K562 (cell line): Measurements from ENCODE around the gene C1orf21. TPM values are rescaled to one million over a fixed set of nuclear protein-coding genes. Genes with fewer than 3 reads are reported as not detected.

Experiments
- ATAC-seq: fragments of 200-7000 bp; cut with Tn5 transposase; 3 replicates; pipeline ENCODE4 v1.9.1; 2020; ENCODE audit warnings: moderate library complexity
- BruUV-seq: library from RNA; stranded (reverse); fragments of 400-500 nt; replicated peaks from 2 replicates; lab custom pipeline; 2021; lab: Mats Ljungman, UMichigan
- CTCF ChIA-PET: fragments of 300-600 bp; formaldehyde crosslinking; extraction: SDS; loops from one replicate; lab custom pipeline; 2021; ENCODE audit warnings: low intra/inter-chr PET ratio; lab: Yijun Ruan, JAX
- POLR2A ChIA-PET: fragments of 300-600, 350-650 bp; sonication (Branson Sonifier 250); formaldehyde crosslinking; extraction: SDS; loops from one replicate; lab custom pipeline; 2021; ENCODE audit warnings: antibody characterized with exemption, inconsistent platforms; lab: Yijun Ruan, JAX
- DNase-seq, 4 experiments: peaks; one replicate each; pipeline versions ENCODE4 v3.0.0 to v3.0.0-alpha.2; 2011 to 2018; ENCODE audit warnings: low spot score in 3 of 4, mixed read lengths in 3 of 4; ENCODE audit errors: extremely low read depth in 1 of 4
- FAIRE-seq: peaks from 2 replicates; lab custom pipeline; 2011; peaks lifted over from hg19 to GRCh38; lab: Jason Lieb, UNC
- H2AFZ ChIP-seq: 2 replicates; pipeline ENCODE4 v1.6.0; 2011; ENCODE audit warnings: low read depth, low read length, control low read depth, inconsistent platforms
- H3K27ac ChIP-seq: fragments of 200-600 bp; 3 replicates; pipeline ENCODE4 v1.8.0; 2011; ENCODE audit warnings: low read depth, mild to moderate bottlenecking, control low read depth, inconsistent platforms, low read length, moderate library complexity, mixed read lengths; ENCODE audit errors: extremely low read depth
- H3K27me3 ChIP-seq, 2 experiments: fragments of 300-600 bp in 1 of 2; 2 replicates in 1 of 2; 3 replicates in 1 of 2; pipeline versions ENCODE4 v1.6.0 to v1.8.0; 2011; ENCODE audit warnings: inconsistent platforms in 2 of 2, low read length in 2 of 2, mild to moderate bottlenecking in 1 of 2, mixed read lengths in 1 of 2, moderate library complexity in 1 of 2; ENCODE audit not compliant: control insufficient read depth in 2 of 2, insufficient read depth in 2 of 2
- H3K36me3 ChIP-seq: fragments of 300-600 bp; 3 replicates; pipeline ENCODE4 v1.8.0; 2011; ENCODE audit warnings: mild to moderate bottlenecking, low read length, inconsistent platforms; ENCODE audit not compliant: control insufficient read depth, insufficient read depth
- H3K4me1 ChIP-seq, 2 experiments: fragments of 200-600 bp in 1 of 2; replicated peaks in 1 of 2; 2 replicates in 1 of 2; 3 replicates in 1 of 2; pipeline versions ENCODE4 v1.5.1 to v1.8.0; 2011; ENCODE audit warnings: inconsistent platforms in 2 of 2, low read length in 2 of 2, mild to moderate bottlenecking in 1 of 2, mixed read lengths in 1 of 2, moderate library complexity in 1 of 2; ENCODE audit not compliant: control insufficient read depth in 2 of 2, insufficient read depth in 2 of 2
- H3K4me2 ChIP-seq: 2 replicates; pipeline ENCODE4 v1.6.1; 2011; ENCODE audit warnings: low read length, control low read depth, inconsistent platforms, mixed read lengths; ENCODE audit not compliant: insufficient read depth
- H3K4me3 ChIP-seq: fragments of 200-600 bp; sonication (generic), shearing (Covaris generic); 2 replicates; pipeline ENCODE4 v1.5.1; 2016; ENCODE audit warnings: control low read depth, inconsistent platforms
- H3K79me2 ChIP-seq: fragments of 200-600 bp; 3 replicates; pipeline ENCODE4 v1.8.0; 2011; ENCODE audit warnings: low read length, inconsistent platforms; ENCODE audit not compliant: control insufficient read depth, insufficient read depth
- H3K9ac ChIP-seq, 2 experiments: 2 replicates each; pipeline versions ENCODE4 v1.6.0 to v1.6.1; 2011; ENCODE audit warnings: low read depth in 2 of 2, low read length in 2 of 2, control low read depth in 1 of 2, inconsistent platforms in 1 of 2, mild to moderate bottlenecking in 1 of 2, mixed read lengths in 1 of 2; ENCODE audit not compliant: insufficient read depth in 1 of 2
- H3K9me1 ChIP-seq: one replicate; pipeline ENCODE4 v1.6.0; 2011; ENCODE audit warnings: inconsistent platforms, mild to moderate bottlenecking, low read length, moderate library complexity; ENCODE audit not compliant: control insufficient read depth, insufficient read depth
- H3K9me3 ChIP-seq: replicated peaks from 2 replicates; pipeline ENCODE4 v1.5.1; 2011; ENCODE audit warnings: low read depth, low read length, inconsistent platforms; ENCODE audit not compliant: control insufficient read depth, insufficient read depth
- H4K20me1 ChIP-seq: replicated peaks from 2 replicates; pipeline ENCODE4 v1.6.1; 2011; ENCODE audit warnings: low read length, inconsistent platforms, mixed read lengths; ENCODE audit not compliant: control insufficient read depth, insufficient read depth
- DEAF1 ChIP-seq: fragments of 450-650 bp; formaldehyde crosslinking; IDR thresholded peaks from 2 replicates; pipeline ENCODE4 v1.4.0; 2020; ENCODE audit warnings: mild to moderate bottlenecking, moderate library complexity
- DIDO1 ChIP-seq: fragments of 450-650 bp; IDR thresholded peaks from 2 replicates; pipeline ENCODE4 v1.6.1; 2016; ENCODE audit warnings: low read depth, missing biosample characterization, missing genetic modification characterization
- HNRNPH1 ChIP-seq: fragments of 200-400 bp; formaldehyde crosslinking; optimal IDR thresholded peaks from 2 replicates; pipeline ENCODE3; 2017; ENCODE audit warnings: low read depth, mild to moderate bottlenecking, low read length, moderate library complexity
- NRF1 ChIP-seq, 2 experiments: fragments of 450-650 bp; IDR thresholded peaks in 1 of 2; conservative IDR thresholded peaks in 1 of 2; 2 replicates each; pipeline ENCODE4 v1.6.1; 2014; ENCODE audit warnings: mild to moderate bottlenecking in 2 of 2
- PHB2 ChIP-seq: fragments of 450-650 bp; IDR thresholded peaks from 2 replicates; pipeline ENCODE4 v1.6.1; 2017; ENCODE audit warnings: low read depth
- PRPF4 ChIP-seq: fragments of 200-400 bp; formaldehyde crosslinking; IDR thresholded peaks from one replicate; pipeline ENCODE4 v1.6.1; 2017; ENCODE audit warnings: low read length, low read depth, mild to moderate bottlenecking; ENCODE audit not compliant: insufficient read depth, poor library complexity, severe bottlenecking
- SREBF2 ChIP-seq: sonication (generic); formaldehyde crosslinking; IDR thresholded peaks from 2 replicates; pipeline ENCODE4 v1.4.0; 2020; ENCODE audit warnings: mild to moderate bottlenecking, missing genetic modification reagents
- ZC3H11A ChIP-seq: IDR thresholded peaks from 2 replicates; pipeline ENCODE4 v1.6.1; 2012; ENCODE audit warnings: low read depth, low read length, improper control_type of control experiment
- ZFPM2 ChIP-seq: fragments of 250-450 bp; sonication (Bioruptor Pico); IDR thresholded peaks from 2 replicates; pipeline ENCODE4 v1.5.1; 2022; ENCODE audit warnings: mild to moderate bottlenecking
- WGBS: fragments of 100-300 bp; shearing (Covaris generic); methylation state at CpG from one replicate; pipeline ENCODE4 v1.1.6; 2016; ENCODE audit warnings: low coverage, mixed read lengths; ENCODE audit not compliant: insufficient coverage; ENCODE audit errors: missing lambda C conversion rate; 5-methylcytosine and 5-hydroxymethylcytosine counted together
- in situ Hi-C: fragments of 300-500 bp; cut with MboI; formaldehyde crosslinking; loops from 4 replicates; pipeline ENCODE4 v1.15.0; 2018; ENCODE audit warnings: inconsistent platforms, mixed read lengths
- intact Hi-C: fragments of 100-400 bp; cut with micrococcal nuclease; formaldehyde crosslinking; loops from 2 replicates; pipeline ENCODE4 v1.14.2; 2022
- polyA plus RNA-seq, 8 experiments: library from polyadenylated mRNA; depleted of rRNA in 4 of 8; stranded (reverse) in 5 of 8; unstranded in 3 of 8; fragments of >200 nt; fragmentation: Nextera tagmentation in 2 of 8; fragmentation: Illumina TruSeq in 1 of 8; extraction: Ambion mirVana in 2 of 8; extraction: Trizol in 1 of 8; gene quantifications; 2 replicates each; pipeline versions ENCODE4 v1.2.1 to v1.2.3, GENCODE V29; 2011 to 2014; ENCODE audit warnings: inconsistent platforms in 1 of 8, missing spikeins in 1 of 8
- total RNA-seq, 7 experiments: library from RNA; depleted of rRNA in 6 of 7; stranded (reverse); fragments of >200 nt in 6 of 7; fragmentation: Illumina TruSeq in 2 of 7; extraction: Trizol in 2 of 7; gene quantifications; 2 replicates each; pipeline versions ENCODE4 v1.2.1 to v1.2.3, GENCODE V29; 2011 to 2021; ENCODE audit warnings: low replicate concordance in 1 of 7

C1orf21 gene
- total and polyA plus RNA-seq, 9 of the 15 experiments (the other 6 are each of a cell fraction or from before 2014, with no cell fraction given), result under 0.01 to 0.31 (median 0.07) TPM

- Histone ChIP-seq H3K27ac (no peak overlapping the region), H3K27me3 (peaks cover 40 to 52% of the 10 kb centered on the region in 2 experiments), H3K9ac (no peak overlapping the region), H3K4me3 (no peak overlapping the region), H3K36me3 (no peaks in the 10 kb centered on the region), H3K9me1 (no peaks in the 10 kb centered on the region), H3K9me3 (no peaks in the 10 kb centered on the region), H3K4me1 (no peaks in the 10 kb centered on the region)
- WGBS, result 0% methylated on average over 4 of the region's 4 CpGs
- no TSS peak for BruUV-seq
- in situ Hi-C loops, result no loop called here
- DNase-seq, result no peak
- CTCF ChIA-PET, result no interaction called here
- TF ChIP-seq DEAF1 (CRISPR knock-in tag), result no peak
- TF ChIP-seq, all 486 proteins: peak for 0
- intact Hi-C loops, result no loop called here
- POLR2A ChIA-PET, result no interaction called here
- H4K20me1 ChIP-seq, result no peaks in the 10 kb centered on the region
- no peak overlapping the region for H2AFZ ChIP-seq
- ATAC-seq (no peak), FAIRE-seq (no peak)
- H3K4me2 ChIP-seq, result no peak overlapping the region
- no peaks in the 10 kb centered on the region for H3K79me2 ChIP-seq
Observed at GRCh38 chr1:184623404-184623803, 236.6 kb downstream of the C1orf21 start.

- no peaks in the 10 kb centered on the region for H3K9me3 ChIP-seq
- ATAC-seq, result no peak
- no peak for TF ChIP-seq PRPF4
- no peak for TF ChIP-seq NRF1 (conservative IDR thresholded peaks at IDR 0.05 in 1 of 2, IDR thresholded peaks at IDR 0.05 in 1 of 2)
- TF ChIP-seq SREBF2 (CRISPR knock-in tag), result no peak
- TF ChIP-seq HNRNPH1, result no peak
- no peak for TF ChIP-seq PHB2
- TF ChIP-seq ZC3H11A, result no peak
- no peak for TF ChIP-seq DIDO1
- TF ChIP-seq ZFPM2 (CRISPR knock-in tag), result no peak
- no peak overlapping the region for H3K4me2 ChIP-seq
- POLR2A ChIA-PET, result no interaction called here
- no peak overlapping the region for H3K4me3 ChIP-seq
- intact Hi-C loops, result no loop called here
- in situ Hi-C loops, result no loop called here
- H3K27me3 ChIP-seq, result peaks cover 41 to 50% of the 10 kb centered on the region in 2 experiments
- 0% methylated on average over 2 of the region's 2 CpGs for WGBS
- FAIRE-seq, result no peak
- no peak for DNase-seq
- no peaks in the 10 kb centered on the region for H4K20me1 ChIP-seq
- no peak overlapping the region for H3K27ac ChIP-seq
- H3K36me3 ChIP-seq, result no peaks in the 10 kb centered on the region
- no peaks in the 10 kb centered on the region for H3K9me1 ChIP-seq
- H3K9ac ChIP-seq, result no peak overlapping the region
- H2AFZ ChIP-seq, result no peak overlapping the region
- no peaks in the 10 kb centered on the region for H3K79me2 ChIP-seq
- H3K4me1 ChIP-seq, result no peaks in the 10 kb centered on the region
- CTCF ChIA-PET, result no interaction called here
- no TSS peak for BruUV-seq
Observed at GRCh38 chr1:184624051-184624450, 237.2 kb downstream of the C1orf21 start.
